PC-3 (cell line): ENCODE data around the gene ZNF469.

ENCODE experiments used
- CTCF ChIP-seq: fragments of 300-600 bp; sonication (generic); conservative IDR thresholded peaks from 2 replicates; pipeline ENCODE4 v1.5.1; 2017; ENCODE audit warnings: antibody characterized with exemption, low read depth, mild to moderate bottlenecking, low read length
- EZH2phosphoT487 ChIP-seq: fragments of 300-600 bp; sonication (generic); IDR thresholded peaks from 2 replicates; pipeline ENCODE4 v1.6.1; 2018; ENCODE audit warnings: mild to moderate bottlenecking, antibody characterized with exemption, low read length, borderline replicate concordance

DNA sequence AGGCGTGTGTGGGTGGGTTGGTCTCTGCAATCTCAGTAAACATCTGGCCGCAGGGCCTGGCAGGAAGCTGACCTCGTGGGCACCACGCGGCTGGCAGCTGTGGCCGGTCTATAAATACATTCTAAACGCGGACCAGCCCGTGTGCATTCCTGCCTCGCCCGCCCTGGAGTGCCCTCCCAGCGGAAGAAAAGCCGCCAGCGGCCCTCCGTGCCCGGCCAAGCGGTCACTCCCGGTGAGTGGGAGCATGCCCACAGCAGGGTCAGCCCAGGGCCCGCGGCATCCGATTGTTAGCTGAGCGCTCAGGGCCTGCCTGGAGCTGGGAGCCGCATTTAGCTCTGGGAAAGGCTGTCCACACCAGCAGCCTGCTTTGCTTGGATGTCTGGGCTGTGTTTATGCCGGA lies 10.3 kb downstream of the ZNF469 start:
- no peak for TF ChIP-seq CTCF
- no peak for TF ChIP-seq EZH2phosphoT487
